Fibroblast of gingiva (primary cell): ENCODE results near the gene STK38L.

Experiments used
- DNase-seq: peaks from one replicate; pipeline ENCODE4 v3.0.0-alpha.2; 2011; ENCODE audit warnings: low read depth

The STK38L gene

DNA sequence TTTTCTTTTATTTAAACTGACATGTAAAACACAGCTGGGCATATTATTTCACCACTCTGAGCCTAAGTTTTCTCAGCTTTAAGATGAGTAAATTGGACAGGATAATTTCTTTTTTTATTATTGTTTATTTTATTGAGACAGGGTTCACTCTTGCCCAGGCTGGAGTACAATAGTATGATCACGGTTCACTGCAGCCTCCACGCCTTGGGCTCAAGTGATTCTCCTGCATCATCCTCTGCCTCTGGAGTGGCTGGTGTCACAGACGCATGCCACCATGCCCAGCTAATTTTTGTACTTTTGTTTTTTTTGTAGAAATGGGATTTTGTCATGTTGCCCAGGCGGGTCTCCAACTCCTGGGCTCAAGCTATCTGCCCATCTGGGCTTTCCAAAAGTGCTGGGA, 101.3 kb downstream of the STK38L start:
- DNase-seq, result no peak

DNA sequence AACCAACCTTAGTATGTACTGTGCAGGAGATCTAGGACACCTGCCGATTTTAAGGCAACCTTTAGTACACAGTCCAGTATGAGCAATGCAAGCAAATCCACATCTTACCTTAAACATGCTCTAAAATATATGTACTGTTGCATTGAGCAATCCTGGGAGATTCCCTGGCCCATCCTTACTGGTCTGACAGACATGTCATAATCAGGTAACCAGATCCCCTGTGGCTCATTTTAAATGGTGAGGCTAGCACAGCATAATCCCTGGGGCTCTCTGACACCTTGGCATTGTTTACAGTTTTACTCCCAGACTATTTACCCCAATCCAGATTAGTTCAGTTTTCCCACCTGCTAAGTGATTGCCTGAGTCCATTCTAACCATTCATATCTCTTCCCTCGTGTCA, 103.7 kb downstream of the STK38L start:
- no peak for DNase-seq

GRCh38 chr12:27351476-27351875, 107.4 kb downstream of the STK38L start:
- no peak for DNase-seq

GRCh38 chr12:27355486-27355885, 111.4 kb downstream of the STK38L start:
- no peak for DNase-seq

DNA sequence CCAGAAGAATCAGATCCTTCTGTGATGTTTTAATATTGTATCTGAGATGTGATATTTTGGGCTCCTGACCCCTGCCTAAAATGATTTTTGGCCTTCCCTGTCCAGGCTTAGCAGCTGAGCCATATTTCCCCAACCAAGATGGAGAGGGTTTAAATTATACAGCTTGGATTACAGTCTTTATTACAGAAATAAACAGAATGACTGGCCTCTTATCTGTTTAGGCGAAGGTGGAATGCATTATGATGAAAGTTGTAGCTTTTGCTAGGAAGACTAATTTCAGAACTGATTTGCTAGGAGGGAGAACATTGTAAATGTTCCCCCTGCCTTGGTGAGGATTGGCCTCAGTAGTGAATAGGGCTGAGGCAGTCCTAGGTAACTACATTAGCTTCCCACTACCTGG, 111.9 kb downstream of the STK38L start:
- DNase-seq, result no peak

DNA sequence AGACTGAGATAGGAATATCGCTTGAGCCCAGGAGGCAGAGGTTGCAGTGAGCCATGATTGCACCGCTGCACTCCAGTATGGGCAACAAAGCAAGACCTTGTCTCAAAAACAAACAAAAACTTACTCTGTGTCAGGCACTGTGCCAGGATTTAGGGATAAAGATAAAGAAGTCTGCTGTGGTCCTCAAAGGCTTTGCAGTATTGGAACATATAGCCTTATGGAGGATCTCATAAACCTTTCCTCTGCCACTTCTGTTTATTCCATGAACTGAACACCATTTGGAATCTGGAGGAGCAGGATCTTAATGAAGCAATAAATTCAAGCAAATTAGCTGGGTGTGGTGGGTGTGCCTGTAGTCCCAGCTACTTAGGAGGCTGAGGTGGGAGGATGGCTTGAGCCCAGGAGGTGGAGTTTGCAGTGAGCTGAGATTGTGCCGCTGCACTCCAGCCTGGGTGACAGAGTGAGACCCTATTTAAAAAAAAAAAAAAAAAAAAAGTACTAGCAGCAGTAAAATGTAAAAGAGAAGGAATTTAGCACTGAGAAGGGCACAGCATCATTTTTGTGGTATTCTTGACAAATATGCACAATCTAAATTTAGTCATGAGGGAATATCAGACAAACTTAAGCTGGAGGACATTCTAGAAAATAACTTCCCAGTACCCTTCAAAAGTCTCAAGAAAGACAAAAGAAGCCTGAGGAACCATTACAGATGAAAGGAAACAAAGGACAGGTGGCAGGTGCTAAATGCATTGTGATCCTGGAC, 115.7 kb downstream of the STK38L start:
- no peak for DNase-seq

- no peak for DNase-seq
Observed at GRCh38 chr12:27361372-27361771, 117.3 kb downstream of the STK38L start.

DNA sequence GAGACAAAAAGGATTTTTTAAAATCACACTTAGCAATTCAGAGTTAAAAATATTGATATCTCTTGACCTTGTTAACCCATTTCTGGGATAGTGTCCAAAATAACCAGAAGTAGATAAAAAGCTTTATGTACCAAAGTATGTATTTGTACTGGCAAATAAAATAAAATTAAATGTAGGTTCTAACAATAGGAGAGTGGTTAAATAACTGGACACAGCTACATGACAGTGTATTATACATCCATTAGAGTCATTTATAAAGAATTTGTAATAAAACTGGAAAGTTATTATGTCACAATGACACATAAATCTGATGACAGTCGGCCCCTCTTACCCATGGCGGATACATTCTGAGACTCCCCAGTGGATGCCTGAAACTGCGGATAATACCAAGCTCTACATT, 122.5 kb downstream of the STK38L start:
- no peak for DNase-seq

DNA sequence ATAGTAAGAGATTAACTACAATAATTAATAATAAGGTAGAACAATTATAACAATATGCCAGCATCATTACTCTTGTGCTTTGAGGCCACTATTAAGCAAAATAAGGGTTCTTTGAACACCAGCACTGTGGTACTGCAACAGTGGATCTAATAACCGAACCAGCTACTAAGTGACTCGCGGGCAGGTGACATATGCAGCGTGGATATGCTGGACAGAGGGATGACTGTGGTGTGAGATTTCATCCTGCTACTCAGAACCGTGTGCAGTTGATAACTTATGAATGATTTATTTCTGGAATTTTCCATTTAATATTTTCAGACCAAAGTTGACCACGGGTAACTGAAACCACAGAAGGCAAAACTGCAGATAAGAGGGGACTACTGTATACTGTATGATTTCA, 123.0 kb downstream of the STK38L start:
- no peak for DNase-seq
